GM23338 (cell line): ENCODE results near the gene RPP38. TPM values are rescaled to one million over a fixed set of nuclear protein-coding genes. Genes with fewer than 3 reads are reported as not detected.

Source experiments
- ATAC-seq: fragments of 200-7000 bp; cut with Tn5 transposase; 3 replicates; pipeline ENCODE4 v1.9.1; 2020
- DNase-seq: peaks from one replicate; pipeline ENCODE4 v3.0.0-alpha.2; 2015; ENCODE audit warnings: low spot score
- H2AFZ ChIP-seq: fragments of 200-600 bp; sonication (generic); 2 replicates; pipeline ENCODE4 v1.8.0; 2016; ENCODE audit warnings: antibody characterized with exemption, mild to moderate bottlenecking, moderate library complexity
- H3F3A ChIP-seq: fragments of 200-600 bp; sonication (generic); replicated peaks from 2 replicates; pipeline ENCODE4 v1.8.0; 2017; ENCODE audit warnings: antibody characterized with exemption, mixed run types, low read depth
- H3K27ac ChIP-seq: fragments of 200-600 bp; sonication (generic); 2 replicates; pipeline ENCODE4 v1.6.1; 2016; ENCODE audit warnings: low read depth
- H3K27me3 ChIP-seq: fragments of 200-600 bp; sonication (generic); 2 replicates; pipeline ENCODE4 v1.8.0; 2016; ENCODE audit warnings: mild to moderate bottlenecking, mixed run types, moderate library complexity; ENCODE audit not compliant: insufficient read depth
- H3K36me3 ChIP-seq: fragments of 200-600 bp; sonication (generic); 2 replicates; pipeline ENCODE4 v1.8.0; 2016; ENCODE audit warnings: mild to moderate bottlenecking; ENCODE audit not compliant: insufficient read depth
- H3K4me1 ChIP-seq: fragments of 200-600 bp; sonication (generic); 2 replicates; pipeline ENCODE4 v1.8.0; 2016; ENCODE audit warnings: mild to moderate bottlenecking, moderate library complexity; ENCODE audit not compliant: insufficient read depth
- H3K4me2 ChIP-seq: fragments of 200-600 bp; sonication (generic); 2 replicates; pipeline ENCODE4 v1.7.1; 2017; ENCODE audit warnings: mixed run types
- H3K4me3 ChIP-seq: fragments of 200-600 bp; sonication (generic); 2 replicates; pipeline ENCODE4 v1.6.1; 2016; ENCODE audit warnings: mixed run types
- H3K79me2 ChIP-seq: fragments of 200-600 bp; sonication (generic); replicated peaks from 2 replicates; pipeline ENCODE4 v1.8.0; 2017; ENCODE audit warnings: mild to moderate bottlenecking; ENCODE audit not compliant: insufficient read depth
- H3K9me2 ChIP-seq: fragments of 200-600 bp; sonication (generic); 2 replicates; pipeline ENCODE4 v1.8.0; 2017; ENCODE audit not compliant: insufficient read depth
- H4K20me1 ChIP-seq: fragments of 200-600 bp; sonication (generic); replicated peaks from 2 replicates; pipeline ENCODE4 v1.8.0; 2017; ENCODE audit warnings: mild to moderate bottlenecking; ENCODE audit not compliant: insufficient read depth
- H3K27ac Mint-ChIP-seq: 2 replicates; pipeline ENCODE4 v1.8.0; 2020; ENCODE audit warnings: inconsistent platforms, mild to moderate bottlenecking, moderate library complexity, mixed read lengths
- H3K27me3 Mint-ChIP-seq: 3 replicates; pipeline ENCODE4 v1.8.0; 2022; ENCODE audit warnings: low read depth, mild to moderate bottlenecking, moderate library complexity, mixed read lengths, inconsistent platforms; ENCODE audit not compliant: insufficient read depth, poor library complexity
- H3K36me3 Mint-ChIP-seq: 3 replicates; pipeline ENCODE4 v1.8.0; 2021; ENCODE audit warnings: low read depth, mild to moderate bottlenecking, inconsistent platforms, moderate library complexity, mixed read lengths
- H3K4me1 Mint-ChIP-seq: 3 replicates; pipeline ENCODE4 v1.8.0; 2020; ENCODE audit warnings: mild to moderate bottlenecking, inconsistent platforms, mixed read lengths
- H3K4me3 Mint-ChIP-seq: 3 replicates; pipeline ENCODE4 v1.8.0; 2021; ENCODE audit warnings: moderate library complexity, mild to moderate bottlenecking, inconsistent platforms, mixed read lengths
- H3K9me3 Mint-ChIP-seq: 3 replicates; pipeline ENCODE4 v1.8.0; 2020; ENCODE audit warnings: moderate library complexity, mild to moderate bottlenecking, inconsistent platforms, mixed read lengths
- CREB1 ChIP-seq: fragments of 250-450 bp; sonication (Bioruptor Pico); IDR thresholded peaks from 2 replicates; pipeline ENCODE4 v1.5.0; 2020; ENCODE audit warnings: low read depth, mild to moderate bottlenecking, moderate library complexity
- CTCF ChIP-seq, 2 experiments: fragments of 200-600 bp in 1 of 2; sonication (generic) in 1 of 2; conservative IDR thresholded peaks; 2 replicates each; pipeline versions ENCODE4 v1.5.1 to v1.6.1; 2016 to 2017; ENCODE audit warnings: antibody characterized with exemption in 2 of 2, low read depth in 2 of 2, mild to moderate bottlenecking in 2 of 2, moderate library complexity in 1 of 2
- JUNB ChIP-seq: IDR thresholded peaks from one replicate; pipeline ENCODE4 v1.6.1; 2016; ENCODE audit warnings: antibody characterized with exemption; ENCODE audit not compliant: unreplicated experiment
- NANOG ChIP-seq: IDR thresholded peaks from 2 replicates; pipeline ENCODE4 v1.6.1; 2016; ENCODE audit warnings: antibody characterized with exemption, borderline replicate concordance
- REST ChIP-seq: IDR thresholded peaks from one replicate; pipeline ENCODE4 v1.6.1; 2018; ENCODE audit warnings: antibody characterized with exemption; ENCODE audit not compliant: unreplicated experiment
- ZNF114 ChIP-seq: fragments of 250-450 bp; sonication (Bioruptor Pico); IDR thresholded peaks from 2 replicates; pipeline ENCODE4 v1.5.0; 2020; ENCODE audit warnings: mild to moderate bottlenecking, moderate library complexity
- ZNF331 ChIP-seq: fragments of 250-450 bp; sonication (Bioruptor Pico); IDR thresholded peaks from 2 replicates; pipeline ENCODE4 v1.5.0; 2020; ENCODE audit warnings: low read depth, mild to moderate bottlenecking, moderate library complexity
- ZNF462 ChIP-seq: fragments of 250-450 bp; sonication (Bioruptor Pico); IDR thresholded peaks from 2 replicates; pipeline ENCODE4 v1.5.0; 2020; ENCODE audit warnings: mild to moderate bottlenecking, moderate library complexity
- polyA plus RNA-seq: library from polyadenylated mRNA; unstranded; fragments of >200 nt; fragmentation: Nextera tagmentation; extraction: Ambion mirVana; gene quantifications from 2 replicates; pipeline ENCODE4 v1.2.1, GENCODE V29; 2016
- total RNA-seq: library from RNA; depleted of rRNA; stranded (reverse); fragments of >200 nt; shearing (Covaris generic); gene quantifications from 2 replicates; pipeline ENCODE4 v1.2.3, GENCODE V29; 2014

The RPP38 gene
- total and polyA plus RNA-seq, 2 experiments from 2014 or later: 20.1 to 50.7 TPM

GRCh38 chr10:15091418-15091817 is 5.7 kb upstream of the RPP38 start (continued):
- TF ChIP-seq REST: no peak
- no peak for TF ChIP-seq CREB1 (CRISPR knock-in tag)
- TF ChIP-seq CTCF (conservative IDR thresholded peaks at IDR 0.05; ENCODE audit: low read depth in 2 of 2): no peak

- Mint-ChIP-seq H3K27ac (no peak overlapping the region), H3K9me3 (no peaks in the 10 kb centered on the region), H3K27me3 (peaks cover 7% of the 10 kb centered on the region), H3K4me1 (no peaks in the 10 kb centered on the region; the same call in 2 of the 3 replicates), H3K4me3 (no peak overlapping the region), H3K36me3 (no peaks in the 10 kb centered on the region; the same call in 2 of the 3 replicates)
- H3K27me3 ChIP-seq: no peaks in the 10 kb centered on the region
- no peaks in the 10 kb centered on the region for H3K36me3 ChIP-seq
- H3K79me2 ChIP-seq: peaks cover 6% of the 10 kb centered on the region
- no peak overlapping the region for H2AFZ ChIP-seq
- no peak overlapping the region for H3K4me2 ChIP-seq
- no peaks in the 10 kb centered on the region for H3K9me2 ChIP-seq
- H3K27ac ChIP-seq: no peak overlapping the region
- no peaks in the 10 kb centered on the region; the same call in 1 of the 2 replicates for H3F3A ChIP-seq
- no peak for DNase-seq
- no peaks in the 10 kb centered on the region; the same call in 1 of the 2 replicates for H3K4me1 ChIP-seq
- no peaks in the 10 kb centered on the region for H4K20me1 ChIP-seq
- H3K4me3 ChIP-seq: no peak overlapping the region
- ATAC-seq: no peak
- TF ChIP-seq ZNF331: no peak
- TF ChIP-seq ZNF462 (CRISPR knock-in tag): no peak
- TF ChIP-seq REST: no peak
- TF ChIP-seq JUNB: no peak
- no peak for TF ChIP-seq ZNF114 (CRISPR knock-in tag)
- no peak for TF ChIP-seq NANOG
Observed at GRCh38 chr10:15092855-15093408, 4.2 kb upstream of the RPP38 start.
